Astrocyte of the cerebellum (primary cell): ENCODE measurements around the gene UBQLN4.
A peak's percentile ranks its signal among the peaks of the same experiment; 100 is the strongest.

Experiments
- DNase-seq: peaks from one replicate; pipeline ENCODE4 v3.0.0-alpha.2; 2011; ENCODE audit warnings: low read depth
- H3K4me3 ChIP-seq: 2 replicates; pipeline ENCODE4 v1.5.1; 2011; ENCODE audit warnings: mild to moderate bottlenecking, low read depth, low read length, moderate library complexity
- in situ Hi-C: cut with HindIII; loops from 2 replicates; pipeline ENCODE4 v1.10.0; 2017; ENCODE audit warnings: low sequenced_read_pairs
- TF ChIP-seq, protein P1 (sequence below): IDR thresholded peaks from 2 replicates; pipeline ENCODE4 v1.5.1; 2012; ENCODE audit warnings: low read length, low read depth, moderate library complexity, mild to moderate bottlenecking; ENCODE audit errors: missing control alignments

The UBQLN4 gene

DNA sequence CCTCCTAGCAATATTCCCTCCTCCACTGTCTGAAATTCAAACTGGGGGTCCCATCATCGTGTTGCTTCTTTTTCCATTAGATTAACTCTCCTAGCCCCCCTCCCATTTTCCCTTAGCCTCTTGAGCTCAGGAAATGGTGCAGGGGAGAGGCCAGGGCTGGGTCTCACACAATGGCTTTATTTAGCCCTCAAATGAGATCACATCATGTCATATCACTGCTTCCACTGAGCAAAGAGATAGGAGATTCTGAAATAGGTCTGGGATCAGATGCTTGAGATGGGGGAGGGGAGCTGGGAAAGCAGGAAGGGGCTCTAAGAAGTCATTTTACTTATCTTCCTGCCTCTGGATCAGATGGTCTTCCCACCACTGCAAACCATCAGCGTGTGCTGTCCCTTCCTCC, 57.4 kb downstream of the UBQLN4 start:
- no peak for DNase-seq
- in situ Hi-C loops = no loop called here
- H3K4me3 ChIP-seq = no peak overlapping the region
- TF ChIP-seq, protein P1, sequence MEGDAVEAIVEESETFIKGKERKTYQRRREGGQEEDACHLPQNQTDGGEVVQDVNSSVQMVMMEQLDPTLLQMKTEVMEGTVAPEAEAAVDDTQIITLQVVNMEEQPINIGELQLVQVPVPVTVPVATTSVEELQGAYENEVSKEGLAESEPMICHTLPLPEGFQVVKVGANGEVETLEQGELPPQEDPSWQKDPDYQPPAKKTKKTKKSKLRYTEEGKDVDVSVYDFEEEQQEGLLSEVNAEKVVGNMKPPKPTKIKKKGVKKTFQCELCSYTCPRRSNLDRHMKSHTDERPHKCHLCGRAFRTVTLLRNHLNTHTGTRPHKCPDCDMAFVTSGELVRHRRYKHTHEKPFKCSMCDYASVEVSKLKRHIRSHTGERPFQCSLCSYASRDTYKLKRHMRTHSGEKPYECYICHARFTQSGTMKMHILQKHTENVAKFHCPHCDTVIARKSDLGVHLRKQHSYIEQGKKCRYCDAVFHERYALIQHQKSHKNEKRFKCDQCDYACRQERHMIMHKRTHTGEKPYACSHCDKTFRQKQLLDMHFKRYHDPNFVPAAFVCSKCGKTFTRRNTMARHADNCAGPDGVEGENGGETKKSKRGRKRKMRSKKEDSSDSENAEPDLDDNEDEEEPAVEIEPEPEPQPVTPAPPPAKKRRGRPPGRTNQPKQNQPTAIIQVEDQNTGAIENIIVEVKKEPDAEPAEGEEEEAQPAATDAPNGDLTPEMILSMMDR = no peak

DNA sequence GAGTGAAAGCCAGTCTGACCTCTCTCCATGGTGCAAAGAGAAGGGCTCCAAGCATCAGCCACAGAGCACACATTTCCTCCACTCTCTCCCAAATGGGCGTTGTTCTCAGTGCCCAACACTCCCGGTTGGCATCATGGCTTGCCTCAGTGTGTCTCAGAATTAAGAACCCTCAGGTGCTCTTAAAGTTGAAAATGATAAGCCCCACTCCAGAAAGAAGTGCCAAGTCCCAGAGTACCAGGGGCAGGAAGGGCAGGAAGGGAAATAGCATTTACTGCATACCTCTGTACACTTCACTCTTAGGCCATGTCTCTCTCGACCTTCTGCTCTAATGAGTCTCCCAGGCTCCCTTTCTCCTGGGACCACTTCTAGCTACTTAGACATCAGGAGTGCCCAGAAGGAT, 60.0 kb downstream of the UBQLN4 start:
- DNase-seq = no peak
- in situ Hi-C loops = no loop called here
- no peak overlapping the region for H3K4me3 ChIP-seq
- TF ChIP-seq, protein P1 = no peak

GRCh38 chr1:155990005-155990739, 63.4 kb downstream of the UBQLN4 start:
- H3K4me3 ChIP-seq = no peak overlapping the region
- TF ChIP-seq, protein P1 = no peak
- DNase-seq = no peak
- in situ Hi-C loops = no loop called here

- H3K4me3 ChIP-seq = no peak overlapping the region
- in situ Hi-C loops = no loop called here
- DNase-seq = no peak
- TF ChIP-seq, protein P1 = peak; percentile 98
These were observed 64.2 kb downstream of the UBQLN4 start for GRCh38 chr1:155989242-155990004.
